HEK293T (cell line): ENCODE data around the gene NFKBIE.

Source experiments
- BHLHE40 ChIP-seq: fragments of 450-650 bp; IDR thresholded peaks from 2 replicates; pipeline ENCODE4 v1.6.1; 2016; ENCODE audit warnings: mild to moderate bottlenecking, moderate library complexity, borderline replicate concordance
- FOXK2 ChIP-seq: fragments of 450-650 bp; IDR thresholded peaks from 2 replicates; pipeline ENCODE4 v1.6.1; 2016; ENCODE audit warnings: mild to moderate bottlenecking
- FOXM1 ChIP-seq: fragments of 450-650 bp; IDR thresholded peaks from 2 replicates; pipeline ENCODE4 v1.6.1; 2017; ENCODE audit warnings: mild to moderate bottlenecking, borderline replicate concordance
- HDGF ChIP-seq: fragments of 450-650 bp; IDR thresholded peaks from 2 replicates; pipeline ENCODE4 v1.6.1; 2017; ENCODE audit warnings: antibody characterized with exemption, borderline replicate concordance
- L3MBTL2 ChIP-seq: fragments of 450-650 bp; conservative IDR thresholded peaks from 2 replicates; pipeline ENCODE4 v1.6.1; 2016; ENCODE audit warnings: mild to moderate bottlenecking
- PKNOX1 ChIP-seq: fragments of 450-650 bp; IDR thresholded peaks from 2 replicates; pipeline ENCODE4 v1.6.1; 2016
- SP1 ChIP-seq: fragments of 450-650 bp; IDR thresholded peaks from 2 replicates; pipeline ENCODE4 v1.6.1; 2017
- SUZ12 ChIP-seq: fragments of 450-650 bp; IDR thresholded peaks from 2 replicates; pipeline ENCODE4 v1.6.1; 2016; ENCODE audit warnings: mild to moderate bottlenecking

GRCh38 chr6:44233567-44234100, 31.7 kb downstream of the NFKBIE start:
- TF ChIP-seq FOXK2 (no peak), L3MBTL2 (no peak), BHLHE40 (no peak), SP1 (no peak), HDGF (no peak), PKNOX1 (no peak), SUZ12 (no peak), FOXM1 (no peak)
